HepG2 (cell line): ENCODE data around the gene SH3D19. TPM values are rescaled to one million over a fixed set of nuclear protein-coding genes. Genes with fewer than 3 reads are reported as not detected.

Experiments
- ATAC-seq: fragments of 200-7000 bp; cut with Tn5 transposase; 3 replicates; pipeline ENCODE4 v1.9.1; 2020; ENCODE audit warnings: mild to moderate bottlenecking, moderate library complexity
- BruUV-seq: library from RNA; stranded (reverse); fragments of 400-500 nt; replicated peaks from 2 replicates; lab custom pipeline; 2021; lab: Mats Ljungman, UMichigan
- CTCF ChIA-PET: fragments of 300-600 bp; formaldehyde crosslinking; extraction: SDS; loops from one replicate; lab custom pipeline; 2021; ENCODE audit warnings: low total read pairs, inconsistent platforms, low intra/inter-chr PET ratio; lab: Yijun Ruan, JAX
- POLR2A ChIA-PET: fragments of 350-600 bp; sonication (Branson Sonifier 250); formaldehyde crosslinking; loops from one replicate; lab custom pipeline; 2020; ENCODE audit warnings: antibody characterized with exemption, inconsistent platforms; lab: Yijun Ruan, JAX
- DNase-seq: peaks from one replicate; pipeline ENCODE4 v3.0.0-alpha.2; 2015; ENCODE audit warnings: low spot score
- FAIRE-seq: peaks from 3 replicates; lab custom pipeline; 2011; peaks lifted over from hg19 to GRCh38; lab: Jason Lieb, UNC
- H2AFZ ChIP-seq: one replicate; pipeline ENCODE4 v1.6.1; 2011; ENCODE audit warnings: low read length, inconsistent platforms
- H3K27ac ChIP-seq: fragments of 300-600 bp; 3 replicates; pipeline ENCODE4 v1.8.0; 2011; ENCODE audit warnings: mixed run types, mild to moderate bottlenecking, mixed read lengths, low read length, inconsistent platforms; ENCODE audit not compliant: insufficient read depth; ENCODE audit errors: extremely low read length
- H3K27me3 ChIP-seq, 2 experiments: fragments of 200-600 bp in 1 of 2; 2 replicates in 1 of 2; 3 replicates in 1 of 2; pipeline versions ENCODE4 v1.6.0 to v1.8.0; 2011; ENCODE audit warnings: low read length in 2 of 2, mild to moderate bottlenecking in 2 of 2, moderate library complexity in 2 of 2, inconsistent platforms in 1 of 2; ENCODE audit not compliant: insufficient read depth in 2 of 2, control insufficient read depth in 1 of 2
- H3K36me3 ChIP-seq, 2 experiments: fragments of 200-600 bp in 1 of 2; replicated peaks in 1 of 2; 2 replicates in 1 of 2; 3 replicates in 1 of 2; pipeline versions ENCODE4 v1.5.1 to v1.8.0; 2011; ENCODE audit warnings: low read length in 2 of 2, inconsistent platforms in 1 of 2; ENCODE audit not compliant: insufficient read depth in 2 of 2, control insufficient read depth in 1 of 2
- H3K4me1 ChIP-seq: 2 replicates; pipeline ENCODE4 v1.5.1; 2012; ENCODE audit warnings: low read length, inconsistent platforms; ENCODE audit not compliant: insufficient read depth
- H3K4me2 ChIP-seq: 2 replicates; pipeline ENCODE4 v1.6.0; 2011; ENCODE audit warnings: low read depth, low read length, inconsistent platforms
- H3K4me3 ChIP-seq, 3 experiments: fragments of 200-600 bp in 1 of 3; sonication (generic), shearing (Covaris generic) in 1 of 3; replicated peaks in 1 of 3; 2 replicates each; pipeline ENCODE4 v1.5.1; 2011 to 2016; ENCODE audit warnings: low read length in 3 of 3, inconsistent platforms in 2 of 3, low read depth in 2 of 3, mild to moderate bottlenecking in 2 of 3, control low read depth in 1 of 3, mixed read lengths in 1 of 3; ENCODE audit not compliant: insufficient read depth in 1 of 3
- H3K79me2 ChIP-seq: one replicate; pipeline ENCODE4 v1.6.1; 2011; ENCODE audit warnings: low read length, inconsistent platforms; ENCODE audit not compliant: insufficient read depth
- H3K9ac ChIP-seq: 2 replicates; pipeline ENCODE4 v1.6.0; 2011; ENCODE audit warnings: mild to moderate bottlenecking, low read depth, low read length, inconsistent platforms; ENCODE audit not compliant: insufficient read depth
- H3K9me3 ChIP-seq: 2 replicates; pipeline ENCODE4 v1.5.1; 2012; ENCODE audit warnings: mild to moderate bottlenecking, low read length
- H4K20me1 ChIP-seq: 2 replicates; pipeline ENCODE4 v1.6.0; 2011; ENCODE audit warnings: inconsistent platforms, mild to moderate bottlenecking, low read length, moderate library complexity; ENCODE audit not compliant: insufficient read depth
- CCAR2 ChIP-seq: fragments of 200-400 bp; formaldehyde crosslinking; optimal IDR thresholded peaks from 2 replicates; pipeline ENCODE3; 2018; ENCODE audit warnings: low read depth, mild to moderate bottlenecking, low read length, moderate library complexity
- MAFK ChIP-seq, 2 experiments: IDR thresholded peaks in 1 of 2; conservative IDR thresholded peaks in 1 of 2; 2 replicates each; pipeline ENCODE4 v1.6.1; 2011; ENCODE audit warnings: improper control_type of control experiment in 2 of 2, low read length in 2 of 2
- MAZ ChIP-seq, 2 experiments: sonication (generic) in 1 of 2; formaldehyde crosslinking in 1 of 2; IDR thresholded peaks; 2 replicates each; pipeline versions ENCODE4 v1.5.0 to v1.6.1; 2012 to 2020; ENCODE audit warnings: low read depth in 2 of 2, mild to moderate bottlenecking in 2 of 2, borderline replicate concordance in 1 of 2, improper control_type of control experiment in 1 of 2, low read length in 1 of 2, missing genetic modification reagents in 1 of 2, moderate library complexity in 1 of 2
- MBD4 ChIP-seq: IDR thresholded peaks from 2 replicates; pipeline ENCODE4 v1.6.1; 2012; ENCODE audit warnings: low read length, inconsistent platforms, borderline replicate concordance
- PRPF4 ChIP-seq: fragments of 200-400 bp; formaldehyde crosslinking; IDR thresholded peaks from 2 replicates; pipeline ENCODE4 v1.6.1; 2016; ENCODE audit warnings: low read length, low read depth; ENCODE audit not compliant: poor library complexity, severe bottlenecking
- SETDB1 ChIP-seq: sonication (generic); formaldehyde crosslinking; IDR thresholded peaks from 2 replicates; pipeline ENCODE4 v1.5.1; 2020; ENCODE audit warnings: missing genetic modification reagents, mild to moderate bottlenecking, borderline replicate concordance
- SKI ChIP-seq: fragments of 450-650 bp; IDR thresholded peaks from one replicate; pipeline ENCODE4 v1.6.1; 2018; ENCODE audit warnings: mild to moderate bottlenecking; ENCODE audit not compliant: partially characterized antibody
- ZNF180 ChIP-seq: sonication (generic); formaldehyde crosslinking; IDR thresholded peaks from 2 replicates; pipeline ENCODE4 v1.4.0; 2020; ENCODE audit warnings: low read depth, missing genetic modification reagents, borderline replicate concordance
- ZNF224 ChIP-seq: sonication (generic); formaldehyde crosslinking; IDR thresholded peaks from 2 replicates; pipeline ENCODE4 v1.5.0; 2020; ENCODE audit warnings: mild to moderate bottlenecking, missing genetic modification reagents
- ZNF367 ChIP-seq: sonication (generic); formaldehyde crosslinking; IDR thresholded peaks from 2 replicates; pipeline ENCODE4 v1.4.0; 2020; ENCODE audit warnings: missing genetic modification reagents, borderline replicate concordance
- ZNF382 ChIP-seq: sonication (generic); formaldehyde crosslinking; IDR thresholded peaks from 2 replicates; pipeline ENCODE4 v1.5.0; 2020; ENCODE audit warnings: missing genetic modification reagents, mild to moderate bottlenecking, borderline replicate concordance
- ZNF598 ChIP-seq: sonication (generic); formaldehyde crosslinking; IDR thresholded peaks from 2 replicates; pipeline ENCODE4 v1.5.1; 2020; ENCODE audit warnings: mild to moderate bottlenecking, missing genetic modification reagents, borderline replicate concordance
- ZNF788 ChIP-seq: sonication (generic); formaldehyde crosslinking; IDR thresholded peaks from 2 replicates; pipeline ENCODE4 v1.5.0; 2020; ENCODE audit warnings: mild to moderate bottlenecking, missing genetic modification reagents, borderline replicate concordance
- ZSCAN21 ChIP-seq: sonication (generic); formaldehyde crosslinking; IDR thresholded peaks from 2 replicates; pipeline ENCODE4 v1.8.0; 2022; ENCODE audit warnings: mild to moderate bottlenecking, missing genetic modification reagents, moderate library complexity, borderline replicate concordance
- ZSCAN30 ChIP-seq: sonication (generic); formaldehyde crosslinking; IDR thresholded peaks from 2 replicates; pipeline ENCODE4 v1.5.0; 2020; ENCODE audit warnings: mild to moderate bottlenecking, missing genetic modification reagents
- ZSCAN31 ChIP-seq: sonication (generic); formaldehyde crosslinking; IDR thresholded peaks from 2 replicates; pipeline ENCODE4 v1.5.0; 2020; ENCODE audit warnings: low read depth, mild to moderate bottlenecking, missing genetic modification reagents
- WGBS: methylation state at CpG from one replicate; pipeline ENCODE4 v1.1.6; 2017; ENCODE audit warnings: low lambda C conversion rate; 5-methylcytosine and 5-hydroxymethylcytosine counted together
- in situ Hi-C: cut with HindIII; loops from 2 replicates; pipeline ENCODE4 v1.10.0; 2017; ENCODE audit warnings: low pct_unique_long_range_greater_than_20kb; ENCODE audit not compliant: extremely low pct_ligation_motif_present
- intact Hi-C: fragments of 100-400 bp; cut with micrococcal nuclease; formaldehyde crosslinking; loops from one replicate; pipeline ENCODE4 v1.10.0; 2022; ENCODE audit not compliant: unreplicated experiment
- polyA plus RNA-seq, 8 experiments: library from polyadenylated mRNA; depleted of rRNA in 3 of 8; stranded (reverse) in 7 of 8; unstranded in 1 of 8; fragments of >200 nt; fragmentation: Illumina TruSeq in 4 of 8; extraction: Trizol in 4 of 8; gene quantifications; 2 replicates each; pipeline versions ENCODE4 v1.2.1 to v1.2.3, GENCODE V29; 2011 to 2016; ENCODE audit warnings: low read depth in 4 of 8, missing spikeins in 1 of 8, mixed read lengths in 1 of 8; ENCODE audit not compliant: insufficient read depth in 1 of 8
- total RNA-seq, 5 experiments: library from RNA; depleted of rRNA; stranded (reverse); fragments of >200 nt; fragmentation: Illumina TruSeq; extraction: Trizol; gene quantifications; 2 replicates each; pipeline ENCODE4 v1.2.3, GENCODE V29; 2016; ENCODE audit warnings: low read depth in 1 of 5
- TF ChIP-seq, protein P1 (sequence below): sonication (generic); formaldehyde crosslinking; IDR thresholded peaks from 2 replicates; pipeline ENCODE4 v1.5.0; 2020; ENCODE audit warnings: missing genetic modification reagents
- TF ChIP-seq, protein P2 (sequence below): sonication (generic); formaldehyde crosslinking; IDR thresholded peaks from 2 replicates; pipeline ENCODE4 v1.4.0; 2020; ENCODE audit warnings: missing genetic modification reagents, borderline replicate concordance
- TF ChIP-seq, protein P3 (sequence below): sonication (generic); formaldehyde crosslinking; IDR thresholded peaks from 2 replicates; pipeline ENCODE4 v1.8.1; 2023; ENCODE audit warnings: missing genetic modification reagents, inconsistent platforms, borderline replicate concordance

The SH3D19 gene
- total and polyA plus RNA-seq, 2 of the 13 experiments (the other 11 are each of a cell fraction or from before 2014, with no cell fraction given): 31.2 to 38.0 TPM

DNA sequence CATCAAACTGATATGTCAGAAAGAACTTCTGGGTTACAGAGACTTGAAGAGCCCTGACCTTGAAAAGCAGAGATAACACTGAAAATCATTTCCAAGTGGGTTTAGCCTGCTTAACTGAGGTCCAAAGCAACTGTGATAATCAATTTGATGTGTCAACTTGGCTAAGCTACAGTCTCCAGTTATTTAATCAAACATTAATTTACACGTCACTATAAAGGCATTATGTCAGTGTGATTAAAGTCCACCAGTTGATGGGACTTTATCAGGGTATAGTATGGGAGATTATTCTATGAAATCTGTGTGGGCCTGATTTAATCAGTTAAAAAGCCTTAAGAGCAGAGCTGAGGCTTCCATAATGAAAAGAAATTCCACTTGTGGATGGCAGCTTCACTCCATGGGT, 117.5 kb downstream of the SH3D19 start:
- Histone ChIP-seq H3K9ac (no peak overlapping the region), H3K79me2 (peaks cover 10% of the 10 kb centered on the region), H3K4me3 (no peak overlapping the region), H3K4me1 (peaks cover 69% of the 10 kb centered on the region), H3K36me3 (peaks cover 5 to 7% of the 10 kb centered on the region in 2 experiments; a peak in 3 of 5 replicates), H3K27me3 (no peaks in the 10 kb centered on the region), H3K27ac (peak overlapping the region; percentile 91), H3K9me3 (no peaks in the 10 kb centered on the region), H2AFZ (no peak overlapping the region), H3K4me2 (peak overlapping the region; percentile 44; the same call in 1 of the 2 replicates), H4K20me1 (no peaks in the 10 kb centered on the region)
- in situ Hi-C loops: no loop called here
- CTCF ChIA-PET: no interaction called here
- WGBS: 100% methylated on average over 1 of the region's 1 CpG
- TF ChIP-seq CCAR2 (no peak), MBD4 (no peak), MAZ (IDR thresholded peaks at IDR 0.05; ENCODE audit: borderline replicate concordance, low read depth, low read length) (no peak), MAZ (CRISPR knock-in tag; IDR thresholded peaks at IDR 0.05; ENCODE audit: low read depth) (no peak), ZNF224 (CRISPR knock-in tag) (no peak), ZNF180 (CRISPR knock-in tag) (no peak), ZNF382 (CRISPR knock-in tag) (no peak), ZSCAN30 (no peak), ZNF367 (no peak), ZSCAN21 (CRISPR knock-in tag) (no peak), ZNF788 (CRISPR knock-in tag) (no peak), ZNF598 (CRISPR knock-in tag) (no peak), SETDB1 (CRISPR knock-in tag) (no peak), SKI (no peak), ZSCAN31 (no peak), MAFK (conservative IDR thresholded peaks at IDR 0.05 in 1 of 2, IDR thresholded peaks at IDR 0.05 in 1 of 2; ENCODE audit: low read length in 2 of 2) (no peak), PRPF4 (no peak)
- TF ChIP-seq, protein P1, sequence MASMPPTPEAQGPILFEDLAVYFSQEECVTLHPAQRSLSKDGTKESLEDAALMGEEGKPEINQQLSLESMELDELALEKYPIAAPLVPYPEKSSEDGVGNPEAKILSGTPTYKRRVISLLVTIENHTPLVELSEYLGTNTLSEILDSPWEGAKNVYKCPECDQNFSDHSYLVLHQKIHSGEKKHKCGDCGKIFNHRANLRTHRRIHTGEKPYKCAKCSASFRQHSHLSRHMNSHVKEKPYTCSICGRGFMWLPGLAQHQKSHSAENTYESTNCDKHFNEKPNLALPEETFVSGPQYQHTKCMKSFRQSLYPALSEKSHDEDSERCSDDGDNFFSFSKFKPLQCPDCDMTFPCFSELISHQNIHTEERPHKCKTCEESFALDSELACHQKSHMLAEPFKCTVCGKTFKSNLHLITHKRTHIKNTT (CRISPR knock-in tag): no peak
- TF ChIP-seq, protein P2, sequence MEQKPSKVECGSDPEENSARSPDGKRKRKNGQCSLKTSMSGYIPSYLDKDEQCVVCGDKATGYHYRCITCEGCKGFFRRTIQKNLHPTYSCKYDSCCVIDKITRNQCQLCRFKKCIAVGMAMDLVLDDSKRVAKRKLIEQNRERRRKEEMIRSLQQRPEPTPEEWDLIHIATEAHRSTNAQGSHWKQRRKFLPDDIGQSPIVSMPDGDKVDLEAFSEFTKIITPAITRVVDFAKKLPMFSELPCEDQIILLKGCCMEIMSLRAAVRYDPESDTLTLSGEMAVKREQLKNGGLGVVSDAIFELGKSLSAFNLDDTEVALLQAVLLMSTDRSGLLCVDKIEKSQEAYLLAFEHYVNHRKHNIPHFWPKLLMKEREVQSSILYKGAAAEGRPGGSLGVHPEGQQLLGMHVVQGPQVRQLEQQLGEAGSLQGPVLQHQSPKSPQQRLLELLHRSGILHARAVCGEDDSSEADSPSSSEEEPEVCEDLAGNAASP (CRISPR knock-in tag): no peak
- TF ChIP-seq, protein P3, sequence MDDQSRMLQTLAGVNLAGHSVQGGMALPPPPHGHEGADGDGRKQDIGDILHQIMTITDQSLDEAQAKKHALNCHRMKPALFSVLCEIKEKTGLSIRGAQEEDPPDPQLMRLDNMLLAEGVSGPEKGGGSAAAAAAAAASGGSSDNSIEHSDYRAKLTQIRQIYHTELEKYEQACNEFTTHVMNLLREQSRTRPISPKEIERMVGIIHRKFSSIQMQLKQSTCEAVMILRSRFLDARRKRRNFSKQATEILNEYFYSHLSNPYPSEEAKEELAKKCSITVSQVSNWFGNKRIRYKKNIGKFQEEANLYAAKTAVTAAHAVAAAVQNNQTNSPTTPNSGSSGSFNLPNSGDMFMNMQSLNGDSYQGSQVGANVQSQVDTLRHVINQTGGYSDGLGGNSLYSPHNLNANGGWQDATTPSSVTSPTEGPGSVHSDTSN (CRISPR knock-in tag): no peak
- no TSS peak for BruUV-seq
- ATAC-seq: no peak
- no peak for FAIRE-seq
- intact Hi-C loops: no loop called here
- DNase-seq: no peak
- POLR2A ChIA-PET: interaction anchor here (0.5 to 4.1 kb wide), 2 partner anchors 8 to 117 kb away, joined by 3 to 27 read pairs; partner anchors contain the start of gene SH3D19
